ENCODE measurements around the gene EIF5. TPM values are rescaled to one million over a fixed set of nuclear protein-coding genes. Genes with fewer than 3 reads are reported as not detected.

Gene EIF5
- total RNA-seq, 1 donor from 2014 or later: 483 TPM

GRCh38 chr14:103366741-103367140 is 32.7 kb downstream of the EIF5 start:
- Mint-ChIP-seq H3K27ac (ENCODE audit: unreplicated experiment) (no peak overlapping the region), H3K4me1 (peaks cover under 1% of the 10 kb centered on the region), H3K4me3 (no peak overlapping the region), H3K9me3 (peaks cover 9% of the 10 kb centered on the region), H3K36me3 (ENCODE audit: low read depth) (peaks cover 10% of the 10 kb centered on the region), H3K27me3 (ENCODE audit: low read depth) (peaks cover 3% of the 10 kb centered on the region)
- no peak for TF ChIP-seq CTCF (conservative IDR thresholded peaks at IDR 0.05)
- DNase-seq (ENCODE audit: low read depth, low spot score): no peak

- Mint-ChIP-seq H3K4me3 (no peak overlapping the region), H3K9me3 (peaks cover 6% of the 10 kb centered on the region), H3K27ac (ENCODE audit: unreplicated experiment) (no peak overlapping the region), H3K4me1 (peaks cover 13% of the 10 kb centered on the region), H3K27me3 (ENCODE audit: low read depth) (peaks cover 6% of the 10 kb centered on the region), H3K36me3 (ENCODE audit: low read depth) (peaks cover 7% of the 10 kb centered on the region)
- no peak for TF ChIP-seq CTCF (conservative IDR thresholded peaks at IDR 0.05)
- no peak for DNase-seq (ENCODE audit: low read depth, low spot score)
Observed at GRCh38 chr14:103367995-103368394, 34.0 kb downstream of the EIF5 start.

- peaks cover 3% of the 10 kb centered on the region for H3K27me3 Mint-ChIP-seq (ENCODE audit: low read depth)
Observed at GRCh38 chr14:103370087-103370486, 36.0 kb downstream of the EIF5 start.

GRCh38 chr14:103372017-103372416 is 38.0 kb downstream of the EIF5 start:
- Mint-ChIP-seq H3K36me3 (ENCODE audit: low read depth) (no peaks in the 10 kb centered on the region), H3K9me3 (no peaks in the 10 kb centered on the region), H3K27ac (ENCODE audit: unreplicated experiment) (no peak overlapping the region), H3K4me1 (peaks cover 17% of the 10 kb centered on the region), H3K27me3 (ENCODE audit: low read depth) (peaks cover 3% of the 10 kb centered on the region), H3K4me3 (no peak overlapping the region)
- DNase-seq (ENCODE audit: low read depth, low spot score): no peak
- no peak for TF ChIP-seq CTCF (conservative IDR thresholded peaks at IDR 0.05)

More at GRCh38 chr14:103370087-103370486, 36.0 kb downstream of the EIF5 start:
- H3K36me3 Mint-ChIP-seq (ENCODE audit: low read depth): no peaks in the 10 kb centered on the region
- H3K4me3 Mint-ChIP-seq: no peak overlapping the region
- no peak for DNase-seq (ENCODE audit: low read depth, low spot score)
- H3K9me3 Mint-ChIP-seq: no peaks in the 10 kb centered on the region
- H3K4me1 Mint-ChIP-seq: peaks cover 17% of the 10 kb centered on the region
- H3K27ac Mint-ChIP-seq (ENCODE audit: unreplicated experiment): no peak overlapping the region
- no peak for TF ChIP-seq CTCF (conservative IDR thresholded peaks at IDR 0.05)

GRCh38 chr14:103372552-103373304 is 38.7 kb downstream of the EIF5 start:
- Mint-ChIP-seq H3K27ac (ENCODE audit: unreplicated experiment) (peak overlapping the region; percentile 53), H3K36me3 (ENCODE audit: low read depth) (no peaks in the 10 kb centered on the region), H3K4me1 (peaks cover 17% of the 10 kb centered on the region), H3K9me3 (no peaks in the 10 kb centered on the region), H3K4me3 (no peak overlapping the region), H3K27me3 (ENCODE audit: low read depth) (peaks cover 3% of the 10 kb centered on the region)
- TF ChIP-seq CTCF (conservative IDR thresholded peaks at IDR 0.05): no peak
- DNase-seq (ENCODE audit: low read depth, low spot score): no peak

Measured in neural crest cell (in vitro differentiated cells).